NB4 (cell line): ENCODE results near the gene FSD1L.

Source experiments
- DNase-seq: peaks from one replicate; pipeline ENCODE4 v3.0.0; 2010; ENCODE audit warnings: low read depth
- H3K4me3 ChIP-seq: one replicate; pipeline ENCODE4 v1.5.1; 2011; ENCODE audit warnings: mild to moderate bottlenecking, low read depth, low read length, moderate library complexity
- MAX ChIP-seq: IDR thresholded peaks from 2 replicates; pipeline ENCODE4 v1.6.1; 2011; ENCODE audit warnings: low read depth, low read length
- MYC ChIP-seq: IDR thresholded peaks from 2 replicates; pipeline ENCODE4 v1.6.1; 2011; ENCODE audit warnings: low read depth, low read length
- POLR2A ChIP-seq: IDR thresholded peaks from 2 replicates; pipeline ENCODE4 v1.6.1; 2011; ENCODE audit warnings: mild to moderate bottlenecking; ENCODE audit not compliant: insufficient read length; ENCODE audit errors: extremely low read depth
- TF ChIP-seq, protein P1 (sequence below): IDR thresholded peaks from one replicate; pipeline ENCODE4 v1.5.1; 2012; ENCODE audit warnings: low read depth, low read length

FSD1L gene

DNA sequence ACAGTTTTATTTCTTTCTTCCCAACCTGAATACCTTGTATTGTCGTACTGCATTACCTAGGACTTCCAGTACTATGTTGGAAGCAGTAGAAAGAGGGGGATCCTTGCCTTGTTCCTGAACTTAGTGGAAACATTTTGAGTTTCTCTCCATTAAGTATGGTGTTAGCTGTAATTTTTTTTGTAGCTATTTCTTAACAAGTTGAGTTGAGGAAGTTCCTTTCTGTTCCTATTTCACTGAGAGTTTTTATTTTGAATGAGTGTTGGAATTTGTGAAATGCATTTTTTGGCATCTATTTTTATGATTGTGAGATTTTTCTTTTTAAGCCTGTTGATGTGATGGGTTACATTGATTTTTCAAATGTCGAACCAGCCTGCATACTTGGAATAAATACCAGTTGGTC is 49.0 kb downstream of the FSD1L start:
- no peak overlapping the region for H3K4me3 ChIP-seq
- TF ChIP-seq MAX (no peak), MYC (no peak), POLR2A (no peak)
- TF ChIP-seq, protein P1, sequence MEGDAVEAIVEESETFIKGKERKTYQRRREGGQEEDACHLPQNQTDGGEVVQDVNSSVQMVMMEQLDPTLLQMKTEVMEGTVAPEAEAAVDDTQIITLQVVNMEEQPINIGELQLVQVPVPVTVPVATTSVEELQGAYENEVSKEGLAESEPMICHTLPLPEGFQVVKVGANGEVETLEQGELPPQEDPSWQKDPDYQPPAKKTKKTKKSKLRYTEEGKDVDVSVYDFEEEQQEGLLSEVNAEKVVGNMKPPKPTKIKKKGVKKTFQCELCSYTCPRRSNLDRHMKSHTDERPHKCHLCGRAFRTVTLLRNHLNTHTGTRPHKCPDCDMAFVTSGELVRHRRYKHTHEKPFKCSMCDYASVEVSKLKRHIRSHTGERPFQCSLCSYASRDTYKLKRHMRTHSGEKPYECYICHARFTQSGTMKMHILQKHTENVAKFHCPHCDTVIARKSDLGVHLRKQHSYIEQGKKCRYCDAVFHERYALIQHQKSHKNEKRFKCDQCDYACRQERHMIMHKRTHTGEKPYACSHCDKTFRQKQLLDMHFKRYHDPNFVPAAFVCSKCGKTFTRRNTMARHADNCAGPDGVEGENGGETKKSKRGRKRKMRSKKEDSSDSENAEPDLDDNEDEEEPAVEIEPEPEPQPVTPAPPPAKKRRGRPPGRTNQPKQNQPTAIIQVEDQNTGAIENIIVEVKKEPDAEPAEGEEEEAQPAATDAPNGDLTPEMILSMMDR, result no peak
- DNase-seq, result no peak

DNA sequence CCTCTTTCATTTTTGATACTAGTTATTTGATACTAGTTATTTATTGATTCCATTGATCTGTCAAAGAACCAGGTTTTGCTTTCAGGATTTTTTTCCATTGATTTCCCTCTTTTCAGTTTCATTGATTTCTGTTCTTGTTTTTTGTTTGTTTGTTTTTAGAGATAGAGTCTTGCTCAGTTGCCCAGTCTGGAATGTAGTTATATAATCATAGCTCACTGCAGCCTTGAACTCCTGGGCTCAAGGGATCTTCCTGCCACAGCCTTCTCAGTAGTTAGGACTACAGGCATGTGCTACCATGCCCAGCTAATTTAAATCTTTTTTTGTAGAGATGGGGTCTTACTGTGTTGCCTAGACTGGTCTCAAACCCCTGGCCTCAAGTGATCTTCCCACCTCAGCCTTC is 49.9 kb downstream of the FSD1L start:
- H3K4me3 ChIP-seq, result no peak overlapping the region
- DNase-seq, result no peak
- no peak for TF ChIP-seq MYC
- TF ChIP-seq MAX, result no peak
- TF ChIP-seq POLR2A, result no peak
- TF ChIP-seq, protein P1, result no peak

DNA sequence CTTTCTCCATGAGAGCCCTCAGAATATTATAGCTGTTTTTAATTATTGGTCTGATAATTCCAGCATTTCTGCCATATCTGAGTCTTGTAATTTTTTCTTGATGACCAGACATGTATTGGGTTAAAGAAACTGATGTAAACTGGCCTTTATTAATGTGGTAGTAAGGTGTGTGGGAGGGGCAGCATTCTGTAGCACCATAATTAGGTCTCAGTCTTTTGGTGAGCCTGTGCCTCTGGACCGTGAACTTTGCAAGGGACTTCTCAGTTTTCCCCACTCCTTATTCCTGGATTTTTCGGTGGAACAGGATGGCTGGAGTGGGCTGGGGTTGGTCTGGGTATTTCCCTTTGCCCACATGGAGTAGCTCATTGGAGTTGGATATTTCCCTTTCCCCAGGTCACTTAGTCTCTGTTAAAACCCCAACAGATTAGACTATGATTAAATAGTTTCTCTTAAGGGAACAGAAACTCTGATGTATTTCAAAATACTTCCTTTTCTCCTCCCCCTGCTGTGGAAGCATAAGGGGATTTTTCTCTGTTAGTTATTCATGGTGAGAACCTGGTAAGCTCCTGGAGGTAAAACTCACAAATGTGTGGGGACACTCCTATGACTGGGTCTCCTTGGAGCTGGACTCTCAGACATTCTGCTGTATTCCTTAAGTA is 52.4 kb downstream of the FSD1L start:
- peak; percentile 64 for DNase-seq
- no peak overlapping the region for H3K4me3 ChIP-seq
- TF ChIP-seq MAX (no peak), POLR2A (no peak), MYC (no peak)
- TF ChIP-seq, protein P1, result no peak

- DNase-seq, result no peak
- TF ChIP-seq MYC (no peak), MAX (no peak), POLR2A (no peak)
- TF ChIP-seq, protein P1, result no peak
- no peak overlapping the region for H3K4me3 ChIP-seq
Observed at GRCh38 chr9:105501414-105501813, 53.6 kb downstream of the FSD1L start.

DNA sequence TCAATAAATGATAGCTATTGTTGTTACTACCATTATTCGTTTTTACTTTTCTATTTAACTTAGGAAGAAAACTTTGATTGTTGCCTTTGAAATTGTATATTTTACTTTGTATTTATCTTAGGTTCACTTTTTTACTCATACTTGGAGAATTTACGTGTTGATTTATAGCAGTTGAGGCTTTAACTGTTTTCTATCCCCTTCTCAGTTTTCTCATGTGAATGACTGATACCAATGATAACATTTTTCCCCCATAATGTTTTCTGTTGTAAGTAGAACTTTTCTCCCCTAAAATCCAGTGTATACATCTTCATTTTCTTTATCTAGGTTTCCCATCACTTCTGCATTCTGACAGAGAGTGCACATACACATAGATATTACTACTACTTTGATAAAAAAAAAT is 54.4 kb downstream of the FSD1L start:
- no peak overlapping the region for H3K4me3 ChIP-seq
- no peak for DNase-seq
- TF ChIP-seq MYC, result no peak
- TF ChIP-seq MAX, result no peak
- TF ChIP-seq, protein P1, result no peak
- no peak for TF ChIP-seq POLR2A

GRCh38 chr9:105503881-105504280 is 56.0 kb downstream of the FSD1L start:
- TF ChIP-seq, protein P1, result no peak
- no peak for TF ChIP-seq MAX
- no peak for TF ChIP-seq POLR2A
- TF ChIP-seq MYC, result no peak
- peak; percentile 36 for DNase-seq
- no peak overlapping the region for H3K4me3 ChIP-seq
